Activated T-cell treated with anti-CD3 and anti-CD28 coated beads, Interleukin-2, amount 50 U/mL, for 24 hours (primary cell): ENCODE data around the gene TNIK.
"Not testable (repeated sequence)": the region's sequence is repeated elsewhere in the genome, so short reads cannot be mapped to it uniquely, and the experiment has no call there.

Experiments used
- DNase-seq: peaks from one replicate; pipeline ENCODE4 v3.0.0-alpha.2; 2020
- H3K27ac Mint-ChIP-seq: 2 replicates; pipeline ENCODE4 v1.8.0; 2020; ENCODE audit warnings: mild to moderate bottlenecking, mixed read lengths
- H3K27me3 Mint-ChIP-seq: 2 replicates; pipeline ENCODE4 v1.8.0; 2020; ENCODE audit warnings: mixed read lengths
- H3K36me3 Mint-ChIP-seq: 2 replicates; pipeline ENCODE4 v1.8.0; 2020; ENCODE audit warnings: low read depth, mixed read lengths
- H3K4me1 Mint-ChIP-seq: 2 replicates; pipeline ENCODE4 v1.8.0; 2020; ENCODE audit warnings: low read depth, mixed read lengths
- H3K4me3 Mint-ChIP-seq: 2 replicates; pipeline ENCODE4 v1.8.0; 2020; ENCODE audit warnings: mild to moderate bottlenecking, moderate library complexity, mixed read lengths
- H3K9me3 Mint-ChIP-seq: 2 replicates; pipeline ENCODE4 v1.8.0; 2020; ENCODE audit warnings: mixed read lengths

TNIK gene

DNA sequence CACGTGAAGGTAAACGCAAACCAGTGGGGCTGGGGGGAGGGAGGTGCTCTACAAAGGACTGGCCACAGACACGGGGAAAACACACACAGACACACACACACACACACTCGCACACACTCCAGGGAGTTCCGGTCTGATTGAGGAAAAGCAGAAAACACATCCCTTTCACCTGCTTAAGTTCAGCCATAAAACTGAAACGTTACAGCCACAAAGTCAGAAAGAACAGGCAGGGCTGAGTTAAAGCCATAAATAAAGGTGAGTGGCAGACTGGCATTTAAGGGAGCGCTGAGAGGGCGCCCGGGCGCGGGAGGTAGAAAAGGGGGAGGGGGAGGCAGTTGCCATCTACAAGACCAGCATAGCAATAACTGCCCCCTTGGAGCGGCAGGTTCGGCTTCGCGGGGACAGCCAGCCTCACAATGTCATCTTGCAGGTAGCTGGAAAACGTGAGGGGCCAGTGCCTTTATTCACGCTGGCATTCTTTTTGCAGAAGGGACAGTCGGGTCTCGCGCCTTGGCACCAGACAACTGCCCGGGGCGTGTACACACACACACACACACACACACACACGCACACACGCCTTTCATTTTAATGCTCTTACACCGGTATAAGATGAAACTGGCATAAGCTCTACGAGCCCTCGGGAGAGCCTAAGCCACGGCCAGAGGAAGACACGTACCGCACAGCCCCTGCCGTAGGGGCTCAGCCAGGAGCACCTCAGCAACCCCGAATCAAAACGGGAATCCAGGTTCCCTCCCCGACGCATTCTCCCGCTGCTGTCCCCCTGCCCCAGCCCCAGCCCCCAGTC, 866 bp downstream of the TNIK start:
- Mint-ChIP-seq H3K27me3 (no peaks in the 10 kb centered on the region), H3K36me3 (peaks cover 24% of the 10 kb centered on the region), H3K4me3 (peak overlapping the region; percentile 88), H3K27ac (peak overlapping the region; percentile 92), H3K9me3 (no peaks in the 10 kb centered on the region), H3K4me1 (peaks cover 56% of the 10 kb centered on the region)
- DNase-seq = peak; percentile 75

DNA sequence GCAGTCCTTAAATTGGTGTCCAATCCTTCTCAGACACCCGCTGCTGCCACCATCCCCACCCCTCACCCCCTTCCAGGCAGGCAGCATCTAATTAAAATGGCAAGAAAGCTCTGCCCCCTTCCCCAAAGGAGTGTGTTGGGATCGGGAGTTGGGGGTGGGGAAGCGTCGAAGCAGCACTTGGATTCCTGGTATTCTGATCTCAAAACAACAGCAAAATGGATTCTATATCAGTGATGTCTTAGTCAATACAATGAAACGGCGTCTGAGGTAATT, 1.4 kb downstream of the TNIK start:
- peak overlapping the region; percentile 88 for H3K4me3 Mint-ChIP-seq
- peaks cover 56% of the 10 kb centered on the region for H3K4me1 Mint-ChIP-seq

DNA sequence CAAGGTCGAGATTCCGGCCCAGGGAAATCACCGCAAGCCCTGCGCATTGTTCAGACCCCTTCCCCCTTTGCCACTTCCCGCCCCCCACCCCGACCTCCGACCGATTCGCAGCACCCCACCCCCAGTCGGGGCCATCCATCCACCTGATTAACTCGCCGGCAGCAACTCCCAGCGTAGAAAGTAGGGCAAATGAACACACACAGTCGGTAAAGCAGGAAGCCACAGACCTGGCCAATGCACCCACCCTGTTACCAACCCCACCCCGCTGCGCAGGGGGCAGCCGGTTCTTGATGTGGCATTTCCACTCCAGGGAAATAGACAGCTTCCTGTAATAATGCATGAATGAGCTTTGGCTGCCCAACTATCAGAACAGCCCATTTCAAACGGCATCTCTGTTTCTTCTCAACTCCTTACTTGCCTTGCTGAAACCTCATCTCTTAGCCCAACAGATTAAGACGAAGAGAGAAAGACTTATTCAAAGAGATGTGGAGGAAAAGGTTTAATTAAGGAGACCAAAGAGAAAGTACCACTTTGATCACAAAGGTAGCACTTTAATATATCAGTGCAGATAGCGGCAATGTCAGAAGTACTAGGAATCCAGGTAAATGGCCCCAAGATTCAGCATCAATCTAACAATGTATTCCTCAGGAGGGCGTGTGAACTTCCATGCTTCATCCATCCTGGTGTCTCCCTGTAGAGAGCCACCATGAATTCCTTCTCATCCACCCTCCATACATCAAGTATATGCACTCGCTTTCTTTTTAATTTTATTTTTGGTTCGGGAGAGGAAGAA, 1.9 kb downstream of the TNIK start:
- H3K36me3 Mint-ChIP-seq = peaks cover 24% of the 10 kb centered on the region
- no peaks in the 10 kb centered on the region for H3K27me3 Mint-ChIP-seq
- no peaks in the 10 kb centered on the region for H3K9me3 Mint-ChIP-seq
- H3K4me1 Mint-ChIP-seq = peaks cover 56% of the 10 kb centered on the region
- DNase-seq = peak; percentile 46
- peak overlapping the region; percentile 92 for H3K27ac Mint-ChIP-seq
- peak overlapping the region; percentile 88 for H3K4me3 Mint-ChIP-seq

More for the DNA sequence above, 1.4 kb downstream of the TNIK start:
- Mint-ChIP-seq H3K27ac (peak overlapping the region; percentile 92), H3K9me3 (no peaks in the 10 kb centered on the region), H3K27me3 (no peaks in the 10 kb centered on the region), H3K36me3 (peaks cover 24% of the 10 kb centered on the region)
- DNase-seq = peak; percentile 34

GRCh38 chr3:171457607-171458061, 2.6 kb downstream of the TNIK start:
- peaks cover 56% of the 10 kb centered on the region for H3K4me1 Mint-ChIP-seq
- DNase-seq = peak; percentile 39
- no peaks in the 10 kb centered on the region for H3K27me3 Mint-ChIP-seq
- peak overlapping the region; percentile 88 for H3K4me3 Mint-ChIP-seq
- H3K9me3 Mint-ChIP-seq = no peaks in the 10 kb centered on the region
- peaks cover 24% of the 10 kb centered on the region for H3K36me3 Mint-ChIP-seq
- peak overlapping the region; percentile 92 for H3K27ac Mint-ChIP-seq

GRCh38 chr3:171456765-171457606, 3.2 kb downstream of the TNIK start:
- H3K4me1 Mint-ChIP-seq = peaks cover 51% of the 10 kb centered on the region

DNA sequence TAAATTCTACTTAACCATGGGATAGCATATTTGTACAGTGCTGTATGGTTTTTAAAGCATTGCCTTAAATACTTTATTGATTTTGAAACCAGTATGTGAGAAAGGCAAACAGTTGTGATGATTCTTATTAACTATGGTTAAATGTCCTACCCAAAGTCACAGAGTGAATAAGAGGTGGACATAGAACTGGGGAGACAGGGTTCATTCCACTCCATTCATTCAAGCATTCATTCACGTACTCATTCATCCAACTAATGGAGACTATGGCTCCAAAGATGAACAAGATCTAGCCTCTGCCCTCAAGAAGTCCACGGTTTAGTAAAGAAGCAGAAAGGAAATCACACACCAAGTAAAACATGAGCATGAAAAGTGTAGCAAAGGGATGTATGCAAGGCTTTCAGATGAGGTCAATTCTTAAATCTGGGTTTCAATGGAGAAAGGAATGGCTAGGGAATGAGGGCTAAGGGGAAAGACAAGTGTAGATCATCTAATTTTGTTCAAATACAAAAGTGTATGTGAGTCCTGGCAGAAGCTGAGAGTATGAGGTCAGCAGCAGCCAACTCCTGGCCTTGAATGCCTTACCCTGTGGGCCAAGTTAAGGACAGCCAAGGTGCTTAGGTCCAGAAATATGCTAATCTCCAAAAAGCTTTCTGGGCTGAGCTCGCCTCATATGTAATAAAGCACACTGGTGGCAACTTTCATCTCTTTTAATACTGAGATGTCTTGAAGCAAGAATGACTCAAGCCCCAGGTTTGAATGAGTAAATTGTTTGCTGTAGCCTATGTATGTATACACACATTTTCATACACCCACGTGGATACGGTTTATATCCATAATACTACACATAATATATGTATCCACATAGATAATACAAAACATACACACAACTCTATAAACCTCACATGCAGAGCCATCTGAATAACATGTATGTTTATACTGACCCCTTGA, 4.3 kb downstream of the TNIK start:
- peaks cover 45% of the 10 kb centered on the region for H3K4me1 Mint-ChIP-seq
- peak overlapping the region; percentile 28 for H3K27ac Mint-ChIP-seq
- DNase-seq = no peak
- H3K9me3 Mint-ChIP-seq = no peaks in the 10 kb centered on the region
- H3K4me3 Mint-ChIP-seq = peak overlapping the region; percentile 32
- H3K27me3 Mint-ChIP-seq = no peaks in the 10 kb centered on the region
- peaks cover 21% of the 10 kb centered on the region for H3K36me3 Mint-ChIP-seq

More at GRCh38 chr3:171456765-171457606, 3.2 kb downstream of the TNIK start:
- Mint-ChIP-seq H3K36me3 (peaks cover 24% of the 10 kb centered on the region), H3K27ac (peak overlapping the region; percentile 92), H3K9me3 (no peaks in the 10 kb centered on the region), H3K27me3 (no peaks in the 10 kb centered on the region), H3K4me3 (peak overlapping the region; percentile 88)
- DNase-seq = peak; percentile 36

- no peaks in the 10 kb centered on the region for H3K9me3 Mint-ChIP-seq
- H3K4me1 Mint-ChIP-seq = peaks cover 50% of the 10 kb centered on the region
- H3K4me3 Mint-ChIP-seq = no peak overlapping the region
- no peaks in the 10 kb centered on the region for H3K27me3 Mint-ChIP-seq
- peaks cover 8% of the 10 kb centered on the region for H3K36me3 Mint-ChIP-seq
- no peak overlapping the region for H3K27ac Mint-ChIP-seq
- no peak for DNase-seq
Observed at GRCh38 chr3:171454041-171454440, 6.2 kb downstream of the TNIK start.

DNA sequence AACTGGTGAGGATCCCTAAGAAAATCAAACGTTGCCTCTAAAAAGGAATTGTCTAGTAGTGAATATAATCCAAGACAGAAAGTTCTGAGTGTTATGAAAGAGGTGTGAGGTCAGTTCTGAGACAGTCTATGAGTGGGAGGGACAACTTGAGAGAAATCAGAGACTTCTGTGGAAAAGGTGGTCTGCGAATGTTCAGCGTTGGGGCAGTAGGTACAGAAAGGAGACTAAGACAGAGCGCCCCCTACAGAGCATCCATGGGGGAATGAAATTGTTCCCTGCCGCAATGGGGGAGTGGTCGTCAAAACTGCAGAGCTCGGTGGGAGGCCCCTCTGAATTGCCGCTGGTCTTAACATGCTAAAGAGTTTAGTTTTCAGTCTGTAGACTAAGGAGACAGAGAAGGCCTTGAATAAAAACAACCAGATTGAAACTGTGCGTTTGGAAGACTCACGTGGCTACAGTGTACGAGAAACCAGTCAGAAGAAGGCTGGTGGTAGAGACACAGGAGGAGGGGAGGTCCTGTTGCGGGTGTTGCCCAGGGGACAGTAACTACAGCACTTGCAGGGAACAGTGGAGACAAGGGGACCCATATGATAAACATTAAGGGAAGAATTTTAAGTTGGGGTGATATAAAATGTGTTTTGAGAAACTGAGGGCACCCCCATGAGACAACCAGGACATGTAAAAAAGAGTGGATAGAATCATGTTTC, 6.9 kb downstream of the TNIK start:
- Mint-ChIP-seq H3K36me3 (peaks cover 2% of the 10 kb centered on the region), H3K27me3 (no peaks in the 10 kb centered on the region), H3K27ac (no peak overlapping the region), H3K9me3 (no peaks in the 10 kb centered on the region), H3K4me3 (no peak overlapping the region), H3K4me1 (peaks cover 53% of the 10 kb centered on the region)
- DNase-seq = no peak

GRCh38 chr3:171452328-171452727, 7.9 kb downstream of the TNIK start:
- Mint-ChIP-seq H3K36me3 (no peaks in the 10 kb centered on the region), H3K4me3 (no peak overlapping the region), H3K9me3 (no peaks in the 10 kb centered on the region), H3K27me3 (no peaks in the 10 kb centered on the region), H3K27ac (no peak overlapping the region), H3K4me1 (peaks cover 49% of the 10 kb centered on the region)
- DNase-seq = no peak

DNA sequence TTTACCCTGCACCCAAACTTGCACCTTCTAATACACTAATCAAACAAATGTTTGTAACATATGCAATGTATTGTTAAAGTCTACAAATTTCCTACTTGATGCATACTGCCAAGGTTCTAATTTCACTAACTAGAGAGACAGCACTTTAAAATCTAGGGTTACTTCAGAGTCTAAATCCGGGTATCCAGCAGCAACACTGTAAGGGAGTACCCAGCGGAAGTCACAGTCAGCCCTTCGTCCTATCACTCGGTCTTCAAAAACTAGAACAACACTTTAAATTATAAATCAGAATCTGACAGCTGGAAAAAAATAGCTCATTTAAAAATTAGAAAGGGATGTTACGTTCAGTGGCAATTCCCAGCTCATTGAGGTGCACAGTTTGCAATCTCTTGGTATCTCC, 8.3 kb downstream of the TNIK start:
- H3K9me3 Mint-ChIP-seq = no peaks in the 10 kb centered on the region
- H3K36me3 Mint-ChIP-seq = no peaks in the 10 kb centered on the region

GRCh38 chr3:171447579-171447891, 12.7 kb downstream of the TNIK start:
- peaks cover 57% of the 10 kb centered on the region for H3K4me1 Mint-ChIP-seq
- DNase-seq, H3K9me3 Mint-ChIP-seq, H3K4me3 Mint-ChIP-seq, H3K27ac Mint-ChIP-seq, H3K36me3 Mint-ChIP-seq, H3K27me3 Mint-ChIP-seq: not testable (repeated sequence)

More for the DNA sequence above, 8.3 kb downstream of the TNIK start:
- no peak for DNase-seq
- Mint-ChIP-seq H3K27ac (no peak overlapping the region), H3K4me3 (no peak overlapping the region), H3K27me3 (no peaks in the 10 kb centered on the region), H3K4me1 (peaks cover 48% of the 10 kb centered on the region)

GRCh38 chr3:171446801-171447578, 13.2 kb downstream of the TNIK start:
- DNase-seq = no peak
- no peaks in the 10 kb centered on the region for H3K27me3 Mint-ChIP-seq
- no peak overlapping the region for H3K4me3 Mint-ChIP-seq
- peaks cover 61% of the 10 kb centered on the region for H3K4me1 Mint-ChIP-seq
- no peak overlapping the region for H3K27ac Mint-ChIP-seq
- no peaks in the 10 kb centered on the region for H3K9me3 Mint-ChIP-seq
- peaks cover 5% of the 10 kb centered on the region for H3K36me3 Mint-ChIP-seq

DNA sequence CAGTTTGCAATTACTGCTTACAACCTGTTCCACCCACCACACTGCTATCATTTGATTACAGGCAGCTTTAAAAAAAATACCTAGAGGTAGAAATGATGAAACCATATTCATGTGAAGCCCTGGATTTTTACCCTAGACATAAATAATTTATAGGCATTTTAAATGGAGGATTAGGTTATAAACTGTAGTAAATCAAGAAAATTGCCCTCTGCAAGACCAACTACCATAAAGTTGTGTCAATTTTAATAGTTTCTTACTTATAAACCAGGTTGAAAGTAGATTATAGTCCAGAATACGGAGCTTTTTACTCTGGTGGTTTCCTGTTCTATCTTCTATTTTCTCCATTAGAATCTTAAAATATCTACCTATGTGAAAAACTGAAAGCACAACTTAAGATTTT, 13.9 kb downstream of the TNIK start:
- Mint-ChIP-seq H3K27ac (no peak overlapping the region), H3K36me3 (peaks cover 5% of the 10 kb centered on the region), H3K27me3 (no peaks in the 10 kb centered on the region), H3K9me3 (no peaks in the 10 kb centered on the region), H3K4me3 (no peak overlapping the region), H3K4me1 (peaks cover 67% of the 10 kb centered on the region)
- no peak for DNase-seq
